DMS153 (cell line): ENCODE data around the gene KDM8.

Experiments used
- DNase-seq: peaks from one replicate; lab custom pipeline; 2025; lab: John Stamatoyannopoulos, UW

Gene KDM8

GRCh38 chr16:27216297-27216885 is 13.1 kb downstream of the KDM8 start:
- DNase-seq: no peak

GRCh38 chr16:27217256-27217655 is 13.9 kb downstream of the KDM8 start:
- no peak for DNase-seq

GRCh38 chr16:27218756-27219155 is 15.4 kb downstream of the KDM8 start:
- DNase-seq: no peak

DNA sequence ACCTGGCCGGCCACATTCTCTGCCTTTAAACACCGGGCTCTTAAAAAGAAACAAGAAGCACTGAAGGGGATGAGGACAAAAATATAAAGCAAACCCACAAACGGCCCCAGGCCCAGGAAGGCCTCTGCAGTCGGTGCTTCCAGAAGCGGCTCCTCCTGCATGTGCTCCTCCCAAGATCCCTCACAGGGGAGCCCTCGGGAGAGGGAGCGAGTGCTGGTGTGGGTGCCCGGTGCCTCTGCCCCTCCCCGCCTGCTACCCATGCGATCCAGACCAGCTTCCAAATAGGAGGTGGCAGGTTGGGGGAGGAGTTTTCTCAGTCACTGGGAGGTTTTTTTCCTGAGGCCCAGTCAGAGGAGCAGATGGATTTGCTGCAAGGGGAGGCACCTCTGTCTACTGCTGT is 15.8 kb downstream of the KDM8 start:
- DNase-seq: no peak

GRCh38 chr16:27220120-27220519 is 16.8 kb downstream of the KDM8 start:
- no peak for DNase-seq

- DNase-seq: no peak
Observed at GRCh38 chr16:27220527-27220926, 17.2 kb downstream of the KDM8 start.

- no peak for DNase-seq
Observed at GRCh38 chr16:27220991-27221390, 17.7 kb downstream of the KDM8 start.

GRCh38 chr16:27221576-27222248 is 18.4 kb downstream of the KDM8 start:
- DNase-seq: no peak

DNA sequence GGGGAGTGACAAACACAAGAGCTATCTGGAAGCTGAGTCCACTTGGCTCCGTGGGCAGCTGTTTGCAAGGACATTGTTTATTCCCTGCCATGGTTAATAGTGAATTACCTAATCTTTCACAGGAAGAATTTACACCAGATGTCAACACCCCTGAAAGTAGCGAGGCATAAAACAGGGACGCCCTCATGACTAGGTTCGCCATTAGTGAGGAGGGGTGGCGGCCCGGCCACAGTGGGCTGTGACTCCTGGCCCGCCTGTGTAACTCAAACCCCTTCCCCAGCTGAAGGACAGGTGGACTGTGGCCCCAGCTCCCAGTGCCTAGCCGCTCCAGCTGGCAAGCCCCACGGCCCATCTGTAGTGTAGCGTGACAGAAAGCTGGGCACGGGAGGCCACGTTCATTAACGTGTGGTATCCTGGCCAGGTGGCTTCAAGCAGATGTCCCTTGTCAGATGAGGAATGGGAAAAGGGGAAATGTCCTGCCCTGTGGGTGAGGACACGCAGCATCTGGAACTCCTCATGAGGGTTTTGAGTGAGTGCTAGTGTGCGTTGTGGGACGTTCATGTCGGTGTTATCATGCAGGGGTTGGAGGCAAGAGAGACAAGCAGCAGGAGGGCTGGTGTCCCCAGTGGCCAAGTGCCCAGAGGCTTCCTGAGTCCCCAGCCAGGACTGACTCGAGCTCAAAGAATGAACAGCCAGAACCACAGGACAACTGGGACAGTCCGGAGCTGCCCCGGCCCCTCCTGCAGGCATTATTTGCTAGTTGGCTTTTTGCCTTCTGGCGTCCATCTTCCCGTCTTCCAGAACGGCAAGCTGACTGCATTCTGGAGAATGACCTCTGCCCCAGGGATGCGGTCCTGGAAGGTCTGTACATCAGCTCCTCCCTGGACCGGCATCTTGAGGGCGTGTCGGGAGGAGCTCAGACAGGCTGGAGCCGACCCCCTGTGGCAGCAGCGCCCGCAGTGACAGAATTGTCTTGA is 19.2 kb downstream of the KDM8 start:
- DNase-seq: no peak

- DNase-seq: no peak
Observed at GRCh38 chr16:27223226-27223610, 19.9 kb downstream of the KDM8 start.

GRCh38 chr16:27223701-27224100 is 20.4 kb downstream of the KDM8 start:
- DNase-seq: no peak

DNA sequence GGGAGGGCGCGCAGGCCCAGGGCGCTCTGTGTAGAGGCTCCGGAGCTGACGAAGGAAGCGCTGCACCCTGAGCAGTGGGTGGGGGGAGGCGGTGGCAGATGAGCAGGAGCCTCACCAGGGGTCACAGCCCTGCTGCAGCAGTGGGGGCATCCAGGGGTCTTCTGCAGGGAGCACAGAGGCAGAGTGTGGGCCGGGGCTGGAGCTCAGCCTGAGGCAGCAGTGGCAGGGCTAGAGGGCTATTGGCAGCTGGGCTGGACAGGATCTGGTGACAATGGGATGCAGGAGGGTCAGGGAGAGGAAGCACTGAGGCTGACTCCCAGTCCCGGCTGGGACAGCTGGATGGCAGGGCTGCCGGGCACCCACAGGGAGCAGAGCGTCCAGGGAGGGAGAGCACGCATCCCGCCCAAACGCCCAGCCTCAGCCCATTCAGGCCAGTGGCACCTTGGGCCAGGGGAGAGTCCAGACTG is 21.0 kb downstream of the KDM8 start:
- DNase-seq: no peak

- DNase-seq: no peak
Observed at GRCh38 chr16:27224741-27225300, 21.5 kb downstream of the KDM8 start.

GRCh38 chr16:27225536-27226360 is 22.4 kb downstream of the KDM8 start:
- no peak for DNase-seq

DNA sequence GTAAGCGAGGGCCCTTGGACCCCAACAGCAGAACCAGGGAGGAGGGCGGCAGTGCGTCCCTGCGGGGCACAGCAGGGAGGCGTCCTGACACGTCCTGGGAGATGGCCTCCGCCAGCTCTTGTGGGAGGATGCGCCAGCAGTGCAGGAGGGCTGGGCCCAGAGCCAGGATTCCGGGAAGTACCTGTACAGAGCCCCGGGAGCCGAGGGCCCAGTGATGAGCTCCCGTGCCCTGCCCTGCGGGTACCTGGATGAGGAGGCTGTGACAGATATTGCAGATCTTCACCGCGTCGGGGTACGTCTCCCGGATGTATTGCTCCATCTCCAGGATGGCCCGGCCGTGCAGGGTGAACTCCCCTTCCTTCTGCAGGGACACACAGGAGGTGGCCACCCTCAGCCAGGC is 23.1 kb downstream of the KDM8 start:
- peak; percentile 53 for DNase-seq

DNA sequence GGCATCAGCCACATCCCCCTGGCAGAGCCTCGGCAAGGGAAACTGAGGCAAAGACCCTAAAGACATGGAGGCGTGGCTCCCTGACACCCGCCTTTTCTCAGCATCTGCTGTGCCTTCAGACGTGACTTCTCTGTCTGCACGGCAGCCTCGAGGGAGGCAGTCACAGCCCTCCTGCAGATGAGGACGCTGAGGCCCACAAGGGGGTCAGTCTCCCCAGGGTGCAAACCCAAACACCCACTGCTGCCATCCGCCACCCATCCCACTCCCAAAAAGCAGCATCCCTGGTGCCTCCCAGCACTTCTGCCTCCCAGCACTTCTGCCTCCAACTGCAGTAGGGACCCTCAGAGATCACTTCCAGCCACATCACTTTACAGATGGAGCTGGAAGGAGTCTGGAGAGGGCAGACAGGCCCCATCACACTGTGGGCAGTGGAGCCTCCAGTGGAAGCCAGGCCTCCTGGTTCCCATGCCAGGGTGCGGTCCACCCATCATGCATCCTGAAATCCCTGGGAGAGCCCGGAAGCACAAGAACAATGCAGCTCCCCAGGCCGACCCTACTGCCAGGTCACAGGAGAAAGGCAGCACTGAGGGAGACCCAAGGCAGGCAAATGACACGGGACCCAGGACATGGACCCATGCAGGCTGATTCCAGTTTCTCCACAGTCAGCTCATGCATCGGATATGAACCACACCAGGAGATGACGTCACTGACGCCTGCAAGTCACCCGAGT is 23.8 kb downstream of the KDM8 start:
- DNase-seq: no peak

DNA sequence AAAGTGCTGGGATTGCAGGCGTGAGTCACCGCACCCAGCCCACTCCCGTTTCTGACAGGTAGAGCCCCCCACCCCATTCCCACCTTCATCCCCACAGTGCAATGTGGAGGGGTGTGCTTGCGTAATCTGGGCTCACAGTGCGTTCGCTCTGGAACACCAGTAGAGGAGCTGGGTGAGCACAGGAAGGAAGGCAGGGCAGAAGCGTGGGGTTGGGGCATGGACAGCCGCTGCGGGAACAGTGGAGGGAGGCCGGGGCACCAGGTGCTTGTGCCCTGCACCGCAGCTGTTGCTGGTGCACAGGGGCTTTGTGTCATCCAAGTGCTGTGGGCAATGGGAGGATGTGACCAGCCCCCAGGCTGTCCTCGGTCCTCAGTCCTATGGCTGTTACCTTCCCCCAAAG is 24.7 kb downstream of the KDM8 start:
- DNase-seq: no peak

GRCh38 chr16:27228621-27229501 is 25.5 kb downstream of the KDM8 start:
- peak; percentile 17 for DNase-seq

DNA sequence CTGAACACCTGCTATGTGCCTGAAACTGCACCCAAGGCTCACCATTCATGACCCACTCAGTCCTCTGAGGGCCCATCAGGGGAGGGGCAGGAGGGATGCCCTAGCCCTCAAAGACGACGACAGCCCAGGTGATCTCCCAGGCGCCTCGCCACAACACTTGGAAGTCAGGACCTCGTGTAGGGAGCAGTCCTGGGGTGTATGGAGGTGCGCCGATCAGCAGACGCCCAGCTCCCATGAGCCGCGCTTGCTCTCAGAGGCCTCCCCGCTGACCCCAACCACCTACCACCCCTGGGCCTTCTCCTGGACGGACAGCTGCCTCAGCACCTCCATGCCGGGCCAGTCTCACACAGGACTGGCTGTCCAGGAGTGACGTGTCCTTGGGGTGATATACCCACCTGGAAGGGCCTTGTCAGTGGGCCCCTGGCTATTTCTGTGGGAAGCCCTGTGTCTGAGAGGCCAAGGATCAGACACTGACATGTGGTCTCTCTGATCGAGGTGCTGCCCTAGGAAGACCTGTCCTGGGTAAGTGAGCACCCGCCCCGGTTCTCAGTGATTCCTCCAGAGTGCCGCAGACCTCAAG is 26.7 kb downstream of the KDM8 start:
- DNase-seq: no peak
